Measurements from ENCODE around the gene CDV3.

GRCh38 chr3:133573629-133574194 lies at the start of gene CDV3:
- TF ChIP-seq CTCF (IDR thresholded peaks at IDR 0.05; ENCODE audit: extremely low read depth in 1 of 2, insufficient read depth in 1 of 2, low read depth in 1 of 2, low read length in 2 of 2) (no peak), POLR2A (IDR thresholded peaks at IDR 0.05; ENCODE audit: low read depth, low read length) (peak; percentile 52), POLR2AphosphoS5 (IDR thresholded peaks at IDR 0.05; ENCODE audit: insufficient read depth, low read depth, low read length) (peak; percentile 67), EZH2 (IDR thresholded peaks at IDR 0.05; ENCODE audit: borderline replicate concordance, low read depth, low read length, severe bottlenecking) (no peak), GATA2 (IDR thresholded peaks at IDR 0.05; ENCODE audit: insufficient read depth, insufficient read length, low read depth, low read length) (no peak), FOS (IDR thresholded peaks at IDR 0.05; ENCODE audit: borderline replicate concordance, insufficient read depth, low read length) (no peak), MYC (IDR thresholded peaks at IDR 0.05; ENCODE audit: low read depth, low read length) (no peak)
- TF ChIP-seq, protein P1, sequence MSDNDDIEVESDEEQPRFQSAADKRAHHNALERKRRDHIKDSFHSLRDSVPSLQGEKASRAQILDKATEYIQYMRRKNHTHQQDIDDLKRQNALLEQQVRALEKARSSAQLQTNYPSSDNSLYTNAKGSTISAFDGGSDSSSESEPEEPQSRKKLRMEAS (IDR thresholded peaks at IDR 0.05; ENCODE audit: insufficient read depth, insufficient read length) = no peak

All from endothelial cell of umbilical vein (primary cell).